GM20431 (cell line): ENCODE data around the gene MYL3.

Experiments used
- in situ Hi-C: fragments of 300-500 bp; cut with MseI, MboI; formaldehyde crosslinking; loops from one replicate; pipeline ENCODE4 v1.15.0; 2020; ENCODE audit warnings: low sequenced_read_pairs; ENCODE audit not compliant: unreplicated experiment

The MYL3 gene

DNA sequence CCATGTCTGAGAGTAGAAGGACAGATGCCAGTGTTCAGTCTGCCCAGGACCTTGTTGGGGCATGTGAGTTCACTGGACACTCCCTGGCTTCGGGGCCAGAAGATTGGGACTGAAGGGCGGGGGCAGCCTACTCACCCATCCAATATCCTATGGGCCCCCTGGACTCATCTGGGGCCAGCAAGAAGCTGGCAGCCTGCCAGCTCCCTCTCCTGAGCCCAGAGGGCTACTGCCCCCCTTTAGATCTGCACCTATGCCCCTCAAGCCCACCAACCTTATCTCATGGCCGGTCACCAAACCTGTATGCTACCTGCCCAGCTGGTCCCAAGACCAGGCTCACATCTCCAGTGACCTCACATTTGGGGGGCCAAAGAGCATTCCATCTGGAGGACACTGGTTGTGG lies 22.4 kb upstream of the MYL3 start:
- in situ Hi-C loops = no loop called here

DNA sequence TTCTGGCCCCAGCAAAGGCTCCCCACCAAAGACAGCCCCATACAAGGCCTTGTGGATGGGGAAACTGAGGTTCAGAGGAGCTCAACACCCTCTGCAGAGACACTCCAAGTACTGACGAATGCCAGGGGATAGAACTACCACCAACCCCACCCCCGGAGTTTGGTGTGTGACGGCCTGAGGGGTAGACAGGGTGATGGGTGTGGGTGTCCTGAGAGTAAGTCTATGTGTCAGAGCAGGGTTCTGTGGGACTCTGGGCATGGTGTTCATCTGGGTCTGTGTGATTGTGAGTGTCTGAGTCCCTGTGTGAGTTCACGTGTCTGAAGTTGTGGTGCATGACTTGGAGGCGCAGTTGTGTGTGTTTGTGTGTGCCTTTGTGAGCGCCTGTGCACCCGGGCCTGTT lies 21.7 kb upstream of the MYL3 start:
- in situ Hi-C loops = no loop called here

DNA sequence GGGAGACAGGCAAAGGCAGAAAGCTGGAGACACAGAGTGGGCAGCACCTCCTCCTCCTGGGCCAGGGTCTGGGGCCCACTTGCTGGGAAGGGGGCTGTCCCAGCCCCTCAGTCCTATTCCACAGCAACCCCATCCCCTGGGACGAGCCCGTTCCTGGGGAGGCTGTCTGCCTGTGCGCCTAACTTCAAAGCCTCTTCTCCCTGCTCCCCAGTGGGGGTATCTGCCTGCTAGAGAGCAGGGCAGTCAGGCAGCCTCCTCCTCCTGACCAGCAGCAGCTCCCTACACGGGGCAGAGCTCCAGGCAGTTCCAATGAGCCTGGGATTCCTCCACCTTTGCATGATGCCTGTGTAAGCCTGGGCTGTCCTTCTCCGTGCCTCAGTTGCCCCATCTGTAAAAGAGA lies 21.2 kb upstream of the MYL3 start:
- in situ Hi-C loops = no loop called here

DNA sequence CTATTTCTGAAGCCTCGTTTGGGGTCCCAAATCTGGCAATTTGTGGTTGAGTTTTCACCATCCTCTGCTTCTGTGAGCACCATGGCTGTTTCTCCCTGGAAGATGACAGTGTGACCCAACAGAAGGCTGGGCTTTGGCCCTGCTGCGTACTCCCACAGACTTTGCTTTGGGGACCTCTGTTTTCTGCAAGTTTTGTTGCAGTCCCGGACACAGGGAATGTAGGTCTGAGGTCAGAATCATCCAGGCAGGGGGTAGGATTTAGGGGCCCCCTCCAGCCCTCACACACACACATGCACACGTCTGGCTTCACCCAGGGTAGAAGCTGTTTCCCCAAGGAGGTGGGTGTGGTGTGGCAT lies 20.6 kb upstream of the MYL3 start:
- in situ Hi-C loops = no loop called here

- in situ Hi-C loops = no loop called here
Measured at GRCh38 chr3:46883054-46883829, 20.0 kb upstream of the MYL3 start.

GRCh38 chr3:46882377-46883053 lies 19.3 kb upstream of the MYL3 start:
- in situ Hi-C loops = no loop called here

DNA sequence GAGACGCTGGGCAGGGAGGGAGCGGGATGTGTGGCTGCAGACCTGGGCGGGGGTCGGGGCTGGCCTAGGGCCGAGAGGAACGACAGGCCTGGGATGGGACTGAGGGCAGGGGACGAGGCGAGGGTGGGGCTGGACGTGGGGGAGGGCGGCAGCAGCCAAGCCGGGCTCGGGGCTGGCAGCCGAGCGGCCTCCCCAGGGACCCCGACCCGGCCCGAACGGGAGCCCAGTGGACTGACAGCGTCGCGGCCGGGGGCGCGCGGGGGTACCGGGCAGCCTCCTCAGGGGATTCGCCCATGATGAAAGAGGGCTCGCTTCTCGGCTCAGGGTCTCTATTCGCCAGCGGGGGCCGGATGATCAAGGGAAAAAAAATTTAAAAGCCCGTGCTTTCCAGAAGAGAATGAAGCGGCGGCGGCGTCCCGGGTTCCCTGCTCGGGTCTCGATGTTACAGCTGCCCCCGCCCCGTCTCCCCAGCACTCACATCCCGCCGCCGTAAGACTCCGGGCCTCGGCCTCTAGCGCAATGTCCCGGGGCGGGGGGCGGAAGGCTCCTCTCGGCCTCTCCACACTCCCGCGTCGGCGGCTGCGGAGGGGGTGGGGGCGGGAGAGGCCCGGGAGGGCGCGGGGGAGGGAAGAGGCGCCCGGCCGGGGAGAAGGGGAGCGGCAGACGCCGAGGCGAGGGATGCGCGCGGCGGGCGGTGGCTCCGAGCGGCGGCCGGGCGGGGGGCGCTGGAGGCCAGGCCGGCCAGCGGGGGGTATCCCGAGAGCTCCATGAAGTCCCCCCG lies 18.5 kb upstream of the MYL3 start:
- in situ Hi-C loops = no loop called here

- in situ Hi-C loops = no loop called here
Measured at GRCh38 chr3:46880884-46881595, 17.8 kb upstream of the MYL3 start.

- in situ Hi-C loops = no loop called here
Measured at GRCh38 chr3:46878781-46879436, 15.7 kb upstream of the MYL3 start.

DNA sequence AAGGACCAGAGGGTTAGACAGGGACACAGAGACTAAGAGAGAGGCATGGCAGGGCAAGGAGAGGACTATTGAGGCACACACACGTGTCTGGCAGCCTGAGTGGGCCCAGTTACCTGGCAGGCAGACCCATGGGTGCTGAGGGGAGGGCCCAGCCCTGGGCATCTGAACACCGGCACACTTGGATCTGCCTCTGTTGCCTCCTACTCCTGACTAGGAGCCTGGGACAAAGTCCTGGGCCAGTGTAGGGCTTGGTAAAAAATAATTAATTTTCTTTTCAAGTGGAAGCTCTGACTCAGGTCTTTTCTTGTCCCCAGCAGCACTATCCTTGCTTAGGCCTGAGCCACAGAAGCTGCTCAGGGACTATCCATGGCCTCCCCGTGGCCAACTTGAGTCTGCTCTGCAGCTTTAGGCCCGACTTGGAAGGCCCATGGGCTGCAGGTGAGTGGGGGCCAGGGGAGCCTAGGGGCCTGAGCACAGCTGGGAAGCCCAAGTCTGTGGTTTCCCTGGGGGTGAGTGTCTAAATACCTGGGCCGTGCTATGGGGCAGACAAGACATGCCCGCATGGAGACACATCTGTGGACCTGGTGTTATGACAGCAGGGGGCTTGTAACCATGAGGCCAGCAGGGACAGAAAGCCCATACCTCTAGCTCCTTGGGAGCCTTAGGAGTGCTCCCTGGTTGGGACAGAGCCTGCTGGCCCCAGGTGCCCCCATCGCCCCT lies 14.3 kb upstream of the MYL3 start, which contains the start of gene PTH1R:
TSS of gene PTH1R (plus strand) at position 316 of the 720 bp plus-strand sequence. CDS start 5,839 bp downstream, outside the sequence.
- in situ Hi-C loops = no loop called here

- in situ Hi-C loops = no loop called here
Measured at GRCh38 chr3:46876313-46877300, 13.4 kb upstream of the MYL3 start.

DNA sequence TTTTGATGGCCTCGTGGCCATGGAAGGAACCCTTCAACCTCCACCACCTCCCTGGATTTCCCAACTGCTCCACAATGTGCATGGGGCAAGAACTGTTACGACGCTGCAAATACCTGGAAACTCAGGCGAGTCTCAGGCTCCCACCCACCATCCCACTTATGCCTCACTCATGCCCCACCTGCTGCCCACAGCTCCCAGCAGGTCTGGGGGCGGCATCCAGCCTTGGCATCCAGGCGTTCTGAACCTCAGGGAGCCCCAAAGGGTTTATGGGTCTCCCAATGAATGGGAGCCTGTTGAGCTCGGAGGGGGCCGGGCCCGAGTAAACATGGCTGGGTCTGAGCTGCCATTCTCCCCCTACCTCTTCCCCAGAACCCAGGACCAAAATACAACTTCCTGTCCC lies 12.3 kb upstream of the MYL3 start:
- in situ Hi-C loops = no loop called here

GRCh38 chr3:46874430-46874829 lies 11.2 kb upstream of the MYL3 start:
- in situ Hi-C loops = no loop called here

DNA sequence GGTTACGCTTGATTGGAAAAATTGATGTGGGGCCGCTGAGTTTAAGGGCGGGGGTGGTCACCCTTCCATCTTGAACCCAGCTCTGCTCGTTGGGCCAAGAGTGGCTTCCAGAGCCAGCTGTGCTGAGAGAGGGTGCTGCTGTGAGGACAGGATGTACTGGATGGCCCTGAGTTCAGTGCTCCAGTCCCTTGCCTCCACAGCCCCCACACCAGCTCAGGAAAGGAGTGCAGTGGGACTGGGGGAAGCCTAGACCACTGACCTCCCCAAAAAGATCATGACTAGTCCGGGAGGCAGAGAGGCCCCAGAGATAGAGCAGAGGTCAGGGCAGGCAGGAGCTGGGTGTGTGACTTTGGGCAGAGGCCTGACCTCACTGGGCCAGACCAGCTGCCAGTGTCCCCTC lies 10.3 kb upstream of the MYL3 start:
- in situ Hi-C loops = no loop called here

DNA sequence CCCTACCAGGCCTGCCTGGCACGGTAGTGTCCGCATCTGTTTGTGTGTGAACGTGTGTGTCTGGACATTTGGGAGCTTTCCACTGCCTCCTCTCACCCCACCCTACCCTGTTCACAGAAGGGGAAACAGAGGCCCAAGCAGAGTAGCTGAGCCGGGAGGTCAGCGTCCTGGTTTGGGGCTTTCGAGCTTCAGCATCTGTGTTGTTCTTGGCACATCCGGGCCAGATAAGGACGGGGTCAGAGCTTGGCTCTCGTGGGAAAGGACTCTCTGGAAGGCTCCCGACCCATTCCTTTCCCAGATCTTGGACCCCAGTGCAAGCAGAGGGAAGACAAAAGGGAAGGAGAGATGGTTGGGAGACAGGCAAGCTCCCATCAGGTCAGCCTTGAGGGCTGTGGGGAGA lies 8.0 kb upstream of the MYL3 start:
- in situ Hi-C loops = no loop called here

GRCh38 chr3:46870651-46871050 lies 7.4 kb upstream of the MYL3 start:
- in situ Hi-C loops = no loop called here

- in situ Hi-C loops = no loop called here
Measured at GRCh38 chr3:46869440-46869839, 6.2 kb upstream of the MYL3 start.

GRCh38 chr3:46868948-46869347 lies 5.7 kb upstream of the MYL3 start:
- in situ Hi-C loops = no loop called here
